Activated CD8-positive, alpha-beta memory T cell treated with anti-CD3 and anti-CD28 coated beads for 24 hours (primary cell): ENCODE data around the gene AGAP2.
"Not testable (repeated sequence)": the region's sequence is repeated elsewhere in the genome, so short reads cannot be mapped to it uniquely, and the experiment has no call there.

ENCODE experiments used
- DNase-seq: peaks from one replicate; pipeline ENCODE4 v3.0.0-alpha.2; 2020

AGAP2 gene

DNA sequence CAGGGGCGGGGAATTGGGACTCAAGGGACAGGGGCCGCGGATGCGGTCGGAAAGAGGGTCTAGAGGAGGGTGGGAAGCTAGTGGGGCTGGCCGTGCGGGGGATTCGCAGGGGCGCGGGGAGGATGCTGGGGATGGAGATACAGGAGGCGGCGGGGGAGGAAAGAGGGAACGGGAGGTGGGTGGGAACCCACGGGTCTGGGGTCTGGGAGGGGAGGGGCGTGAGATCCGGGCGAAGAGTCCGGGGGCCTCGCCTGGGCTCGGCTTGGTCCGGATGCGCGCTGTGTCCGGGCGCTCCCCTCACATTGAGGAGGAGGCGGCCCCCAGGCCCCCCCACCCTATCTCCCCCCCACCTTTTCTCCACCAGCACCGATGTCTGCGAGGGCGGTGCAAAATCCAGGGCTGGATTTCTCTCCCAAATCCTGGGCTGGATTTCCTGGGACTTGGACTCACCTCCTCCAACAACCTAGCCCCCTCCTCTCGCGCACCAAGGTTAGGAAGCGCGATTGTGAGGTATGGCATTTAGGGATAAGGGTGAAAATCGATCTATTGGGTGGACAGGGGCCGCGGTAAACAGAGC is at the start of gene AGAP2:
AGAP2 (minus strand) TSS at position 82 of the 577 bp plus-strand sequence. CDS start 496 bp downstream, outside the sequence.
- DNase-seq: no peak

DNA sequence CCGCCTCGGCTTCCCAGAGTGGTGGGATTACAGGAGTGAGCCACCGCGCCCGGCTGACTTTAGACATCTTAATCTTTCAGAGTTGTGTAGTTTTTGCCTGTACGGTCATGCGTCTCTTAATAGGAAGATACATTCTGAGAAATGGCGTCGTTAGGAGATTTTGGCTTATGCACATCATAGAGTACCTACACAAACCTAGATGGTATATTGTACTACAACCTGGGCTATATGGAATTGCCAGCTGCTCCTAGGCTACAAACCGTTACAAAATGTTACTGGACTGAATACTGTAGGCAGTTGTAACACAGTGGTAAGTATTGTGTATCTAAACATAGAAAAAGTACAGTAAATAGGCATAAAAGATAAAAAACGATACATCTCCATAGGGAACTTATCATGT is 45.3 kb upstream of the AGAP2 start:
- no peak for DNase-seq

DNA sequence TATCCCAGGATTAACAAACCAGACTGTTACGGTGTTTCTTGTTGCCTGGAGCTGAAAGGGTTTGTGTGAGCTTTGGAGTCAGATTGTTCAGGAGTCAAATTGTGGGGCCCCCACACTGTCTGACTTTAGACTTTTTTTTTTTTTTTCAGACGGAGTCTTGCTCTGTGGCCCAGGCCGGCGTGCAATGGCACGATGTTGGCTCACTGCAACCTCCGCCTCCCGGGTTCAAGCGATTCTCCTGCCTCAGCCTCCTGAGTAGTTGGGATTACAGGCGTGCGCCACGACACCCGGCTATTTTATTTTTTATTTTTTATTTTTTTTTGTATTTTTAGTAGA is 44.9 kb upstream of the AGAP2 start:
- DNase-seq: no peak

DNA sequence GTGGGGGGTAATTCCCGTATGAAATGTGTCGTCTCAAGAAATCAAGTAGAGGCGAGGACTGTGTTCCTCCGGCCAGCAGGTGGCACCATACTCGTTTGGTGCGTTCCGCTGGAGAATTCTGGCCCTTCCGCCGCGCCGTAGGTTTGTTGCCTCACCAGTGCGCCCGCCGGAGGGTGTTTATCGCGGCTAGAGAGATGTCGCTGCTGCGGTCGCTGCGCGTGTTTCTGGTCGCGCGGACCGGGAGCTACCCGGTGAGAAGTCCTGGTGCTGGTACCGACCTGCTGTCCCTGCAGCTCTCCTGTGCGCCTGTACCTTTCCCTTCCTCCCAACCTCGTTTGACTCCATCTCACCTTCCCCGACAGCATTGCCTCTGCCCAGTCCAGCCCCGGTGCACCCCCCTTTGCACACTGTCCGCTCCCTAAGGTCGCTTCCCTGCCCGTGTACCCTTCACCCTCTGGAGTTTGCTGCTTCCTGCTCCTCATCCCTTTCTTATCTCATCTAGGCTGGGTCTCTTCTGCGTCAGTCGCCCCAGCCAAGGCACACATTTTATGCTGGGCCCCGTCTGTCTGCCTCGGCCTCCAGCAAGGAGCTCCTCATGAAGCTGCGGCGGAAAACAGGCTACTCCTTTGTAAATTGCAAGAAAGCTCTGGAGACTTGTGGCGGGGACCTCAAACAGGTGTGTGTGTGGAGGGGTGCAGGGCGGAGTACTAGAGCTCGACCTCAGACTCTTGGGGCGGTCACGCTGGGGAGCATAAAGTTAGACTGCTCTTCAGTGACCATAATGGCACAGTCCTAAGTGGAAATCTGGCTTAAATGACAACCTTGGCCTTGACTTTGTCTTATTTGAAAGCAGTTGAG is 44.3 kb upstream of the AGAP2 start, which contains the start of gene TSFM:
TSFM (plus strand) TSS at position 180 of the 858 bp plus-strand sequence; CDS start at position 195, 15 bp downstream.
- DNase-seq: peak; percentile 99

DNA sequence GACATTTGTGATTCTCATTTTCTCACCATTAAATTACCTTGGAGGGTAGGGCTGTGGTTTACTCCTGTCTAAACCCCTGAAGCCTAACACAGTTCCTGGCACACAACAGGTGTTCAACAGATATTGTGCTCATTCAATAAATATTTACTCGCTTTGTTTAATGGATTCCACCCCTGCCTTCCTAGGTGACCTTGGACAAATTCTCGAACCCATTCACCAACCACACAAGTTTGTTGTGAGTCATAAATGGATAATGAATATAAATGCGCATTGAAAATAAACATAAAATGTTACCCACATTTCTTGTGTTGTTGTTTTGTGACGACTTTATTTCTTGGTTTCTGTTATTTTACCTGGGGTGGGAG is 43.7 kb upstream of the AGAP2 start:
- DNase-seq: no peak

DNA sequence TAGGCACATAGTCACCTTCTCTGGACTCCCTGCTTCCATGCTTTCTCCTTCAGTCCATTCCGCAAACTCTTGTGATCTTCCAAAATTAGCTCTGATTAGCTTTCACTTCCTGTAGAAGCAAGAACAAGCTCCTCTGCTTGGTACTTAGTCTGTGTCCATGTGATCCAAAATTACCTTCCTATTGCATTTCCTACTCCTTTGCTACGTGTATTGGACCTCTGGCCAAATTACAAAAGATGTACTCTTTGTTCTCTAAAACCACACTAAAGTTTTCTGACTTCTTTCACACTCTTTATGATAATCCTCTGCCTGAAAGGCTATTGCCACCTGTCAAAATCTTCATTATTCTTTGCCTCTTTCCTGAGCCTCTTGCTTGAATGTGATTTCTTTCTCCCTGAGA is 43.3 kb upstream of the AGAP2 start:
- no peak for DNase-seq

DNA sequence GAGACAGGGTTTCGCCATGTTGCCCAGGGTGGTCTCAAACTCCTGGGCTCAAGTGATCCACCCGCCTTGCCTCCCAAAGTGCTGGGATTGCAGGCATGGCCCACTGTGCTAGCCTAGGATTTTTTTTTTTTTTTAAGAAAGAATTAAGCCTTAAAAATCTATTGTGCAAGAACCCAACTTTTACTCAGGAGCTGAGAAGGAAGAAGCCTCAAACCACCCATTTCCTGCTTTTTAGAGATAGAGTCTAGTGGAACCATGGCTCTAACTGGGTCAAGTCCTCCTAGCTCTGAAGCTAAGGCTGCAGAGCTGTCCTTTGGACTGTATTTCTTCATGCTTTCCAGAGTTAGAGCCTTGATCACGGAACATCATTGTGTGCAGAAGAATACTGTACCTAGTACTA is 42.7 kb upstream of the AGAP2 start:
- DNase-seq: no peak

DNA sequence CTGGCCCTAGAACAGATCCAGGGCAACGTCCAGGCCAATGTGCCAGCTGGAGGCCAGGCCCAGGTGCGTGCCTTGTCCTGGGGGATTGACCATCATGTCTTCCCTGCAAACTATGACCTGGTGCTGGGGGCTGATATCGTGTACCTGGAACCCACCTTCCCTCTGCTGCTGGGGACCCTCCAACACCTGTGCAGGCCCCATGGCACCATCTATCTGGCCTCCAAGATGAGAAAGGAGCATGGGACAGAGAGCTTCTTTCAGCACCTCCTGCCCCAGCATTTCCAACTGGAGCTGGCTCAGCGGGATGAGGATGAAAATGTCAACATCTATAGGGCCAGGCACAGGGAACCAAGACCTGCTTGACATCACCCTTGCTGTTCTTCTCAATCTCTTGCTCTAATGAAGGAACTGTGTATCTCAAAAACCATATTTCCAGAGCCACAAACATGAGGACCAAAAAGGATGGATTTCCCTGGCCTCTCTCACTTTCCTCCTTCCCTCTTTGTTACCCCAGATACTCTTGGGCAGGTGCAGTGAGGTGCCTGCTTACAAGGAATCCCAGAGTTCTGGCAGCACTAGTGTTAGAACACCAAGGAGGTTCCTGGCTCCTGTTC is 41.8 kb upstream of the AGAP2 start:
- DNase-seq: no peak

DNA sequence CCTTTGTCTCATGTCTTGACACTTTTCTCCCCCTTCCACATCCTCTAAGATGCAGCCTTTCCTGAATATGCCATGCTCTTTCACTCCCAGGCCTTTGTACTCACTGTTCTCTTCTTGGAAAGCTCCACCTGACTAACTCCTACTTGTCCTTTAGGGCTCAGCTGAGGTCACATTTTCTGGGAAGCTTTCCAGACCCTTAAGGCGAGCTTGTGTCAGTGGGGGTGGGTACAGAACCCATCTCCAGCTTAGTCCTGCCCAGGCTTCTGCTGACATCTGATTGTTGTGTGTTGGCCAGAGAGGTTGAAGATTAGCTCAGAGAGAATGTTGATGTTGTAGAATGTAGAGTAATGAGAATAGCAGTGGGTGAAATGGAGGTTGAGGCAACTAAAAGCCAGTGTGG is 41.2 kb upstream of the AGAP2 start:
- DNase-seq: no peak

DNA sequence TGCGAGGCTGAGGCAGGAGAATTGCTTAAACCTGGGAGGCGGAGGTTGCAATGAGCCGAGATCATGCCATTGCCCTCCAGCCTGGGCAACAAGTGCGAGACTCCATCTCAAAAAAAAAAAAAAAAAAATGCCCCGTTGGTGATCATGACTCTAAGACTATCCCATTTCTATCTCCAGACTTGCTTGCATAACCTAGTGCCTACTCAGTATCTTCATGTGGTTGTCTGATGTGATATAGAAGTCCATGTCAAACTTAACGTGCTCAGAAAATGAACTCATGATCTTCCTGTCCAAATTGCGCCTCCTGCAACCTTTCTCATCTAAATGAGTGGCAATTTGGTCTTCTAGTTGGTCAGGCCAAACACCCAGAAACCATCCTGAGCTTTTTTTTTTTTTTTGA is 39.4 kb upstream of the AGAP2 start:
- DNase-seq: no peak

DNA sequence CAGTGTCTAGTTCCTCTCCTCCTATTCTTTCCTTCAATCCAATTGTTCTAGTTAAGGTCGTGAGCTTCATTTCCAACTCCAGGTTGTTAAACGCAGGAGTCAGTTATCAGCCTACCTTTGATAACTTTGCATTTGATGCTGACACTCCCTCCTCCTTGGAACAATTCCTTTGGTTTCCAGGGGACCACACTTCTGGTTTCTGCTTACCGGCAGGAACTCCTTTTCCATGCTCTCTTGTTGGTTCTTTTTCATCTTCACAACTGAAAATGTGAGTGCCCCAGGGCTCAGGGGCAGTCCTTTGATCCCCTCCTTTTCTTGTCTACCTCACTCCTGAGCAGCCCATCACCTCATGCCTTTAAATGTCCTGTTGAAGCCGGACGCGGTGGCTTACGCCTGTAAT is 38.8 kb upstream of the AGAP2 start:
- DNase-seq: no peak

DNA sequence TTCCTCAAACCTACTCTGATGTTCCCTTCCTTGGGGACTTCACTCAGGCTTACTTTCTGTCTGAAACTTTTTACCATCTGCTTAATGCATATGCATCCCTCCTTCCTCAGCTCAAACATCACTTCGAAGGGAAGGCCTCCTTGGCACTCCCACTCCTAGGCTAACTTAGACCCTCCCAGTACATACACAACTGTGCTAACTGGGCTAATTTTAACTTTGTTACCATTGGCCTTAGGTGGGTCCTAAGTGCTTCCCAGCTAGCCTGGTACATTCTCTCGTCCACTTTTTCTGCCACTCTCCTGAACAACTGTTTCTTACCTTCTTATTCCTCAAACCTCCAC is 37.7 kb upstream of the AGAP2 start:
- no peak for DNase-seq

DNA sequence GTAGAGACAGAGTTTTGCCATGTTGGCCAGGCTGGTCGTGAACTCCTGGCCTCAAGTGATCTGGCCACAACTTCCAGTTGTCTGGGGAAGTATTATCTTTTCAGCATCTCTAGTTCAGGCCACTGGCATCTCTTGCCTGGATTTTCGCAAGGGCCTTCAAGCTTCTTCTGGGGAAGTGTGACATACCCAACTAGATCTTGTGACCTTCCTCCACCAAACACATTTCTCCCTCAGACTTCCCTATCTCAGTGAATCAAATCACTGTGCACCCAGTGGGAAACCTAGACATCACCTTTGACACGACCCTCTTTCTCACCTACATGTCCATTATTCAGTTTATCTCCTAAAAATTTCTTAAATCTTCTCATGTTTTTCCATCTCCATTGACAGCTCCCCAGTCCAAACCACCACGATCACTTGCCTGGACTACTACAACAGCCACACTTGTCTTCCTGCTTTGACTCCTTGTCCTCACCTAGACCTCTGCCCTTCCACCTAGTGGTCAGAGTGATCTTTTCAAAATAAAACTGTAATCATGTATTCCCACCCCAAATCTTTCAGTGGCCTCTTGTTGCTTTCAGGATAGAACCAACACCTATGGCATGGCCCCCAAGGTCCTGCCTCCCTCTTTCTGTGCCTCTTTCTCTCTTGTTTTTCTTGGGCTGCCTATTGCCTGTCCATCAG is 37.2 kb upstream of the AGAP2 start:
- no peak for DNase-seq

DNA sequence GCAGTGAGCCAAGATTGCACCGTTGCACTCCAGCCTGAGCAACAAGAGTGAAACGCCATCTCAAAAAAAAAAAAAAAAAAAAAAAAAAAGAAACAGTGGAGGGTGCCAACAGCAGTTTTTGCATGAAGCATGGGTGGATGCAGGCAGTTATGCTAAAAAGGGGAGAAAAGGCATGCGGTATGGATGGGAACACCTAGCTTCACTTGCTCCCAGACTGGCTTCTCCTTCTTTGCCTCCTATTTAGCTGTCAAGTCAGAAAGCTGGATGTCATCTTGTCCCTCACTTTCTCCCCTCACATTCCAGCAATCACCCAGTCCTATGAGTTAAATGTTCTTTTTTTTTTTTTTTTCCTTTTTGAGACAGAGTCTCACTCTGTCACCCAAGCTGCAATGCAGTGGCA is 36.5 kb upstream of the AGAP2 start:
- DNase-seq: no peak

DNA sequence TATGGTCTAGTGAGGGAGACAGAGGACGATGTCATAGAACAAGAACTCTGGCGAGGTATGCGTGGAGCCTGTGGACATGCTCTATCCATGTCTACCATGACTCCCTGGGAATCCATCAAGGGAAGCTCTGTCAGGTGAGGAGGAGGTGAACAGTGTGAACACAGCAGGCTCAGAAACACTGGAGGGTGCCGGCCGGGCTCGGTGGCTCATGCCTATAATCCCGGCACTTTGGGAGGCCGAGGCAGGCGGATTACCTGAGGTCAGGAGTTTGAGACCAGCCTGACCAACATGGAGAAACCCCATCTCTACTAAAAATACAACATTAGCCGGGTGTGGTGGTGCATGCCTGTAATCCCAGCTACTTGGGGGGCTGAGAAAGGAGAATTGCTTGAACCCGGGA is 36.1 kb upstream of the AGAP2 start:
- DNase-seq: not testable (repeated sequence)

DNA sequence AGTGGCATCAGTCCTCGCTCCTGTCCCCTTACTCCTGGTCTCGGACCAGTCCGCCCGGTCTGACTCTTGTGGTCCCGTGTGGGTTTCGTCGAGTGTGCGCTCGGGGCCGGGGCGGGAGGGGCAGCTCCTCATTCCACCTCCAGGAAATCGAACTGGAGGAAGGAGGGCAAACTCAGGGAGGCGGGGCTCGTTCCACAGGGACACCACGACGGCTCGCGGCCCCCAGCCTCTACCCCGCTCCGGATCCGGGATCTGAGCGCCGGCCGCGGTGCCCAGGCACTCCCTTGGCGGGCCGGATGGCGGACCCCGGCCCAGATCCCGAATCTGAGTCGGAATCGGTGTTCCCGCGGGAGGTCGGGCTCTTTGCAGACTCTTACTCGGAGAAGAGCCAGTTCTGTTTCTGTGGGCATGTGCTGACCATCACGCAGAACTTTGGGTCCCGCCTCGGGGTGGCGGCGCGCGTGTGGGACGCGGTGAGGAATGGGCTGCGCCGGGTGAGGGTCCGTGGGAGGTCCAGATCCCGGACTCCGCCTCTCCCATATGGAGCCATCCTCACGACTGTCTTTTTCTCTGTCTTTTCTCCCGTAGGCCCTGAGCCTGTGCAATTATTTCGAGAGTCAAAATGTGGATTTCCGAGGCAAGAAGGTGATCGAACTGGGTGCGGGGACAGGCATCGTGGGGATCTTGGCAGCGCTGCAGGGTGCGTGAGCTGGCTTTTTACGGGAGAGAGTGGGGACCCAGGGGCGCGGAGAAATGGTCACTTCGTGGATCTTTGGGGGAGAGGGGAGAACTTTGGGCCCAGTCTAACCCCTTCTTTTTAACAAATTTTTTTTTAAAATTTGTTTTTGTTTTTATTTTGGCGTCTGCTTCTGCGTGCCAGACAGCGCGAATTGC is 34.1 kb upstream of the AGAP2 start, which contains the start of gene EEF1AKMT3:
EEF1AKMT3 (plus strand) TSS at position 186 of the 894 bp plus-strand sequence; CDS start at position 297, 111 bp downstream.
- DNase-seq: no peak

DNA sequence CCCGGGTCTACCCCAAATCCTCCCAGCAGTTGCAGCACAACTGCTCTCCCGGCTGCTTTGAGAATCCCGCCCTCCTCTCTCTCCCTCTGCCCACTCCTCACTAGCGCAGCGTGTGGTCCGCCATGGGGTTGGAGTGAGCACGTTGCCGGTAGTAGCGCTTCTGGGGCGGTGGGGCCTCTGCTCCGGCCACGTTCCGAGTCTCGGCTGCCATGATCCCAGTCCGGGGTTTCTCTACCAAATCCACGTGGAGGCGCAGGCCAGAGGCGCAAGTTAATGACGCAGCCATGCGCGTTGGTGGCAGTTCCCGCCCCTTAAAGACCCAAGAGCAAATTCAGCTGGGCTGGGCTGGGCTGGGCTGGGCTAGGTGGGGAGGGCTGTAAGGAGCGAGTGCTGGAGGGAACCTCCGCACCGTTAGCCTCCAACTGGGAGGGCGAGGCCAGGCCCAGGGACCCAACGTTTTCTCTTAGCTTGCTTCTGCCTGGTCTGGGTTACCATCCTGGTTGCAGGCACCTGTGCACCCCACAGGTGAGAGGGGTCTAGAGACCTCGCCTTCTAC is 33.4 kb upstream of the AGAP2 start, which contains the start of gene METTL1:
METTL1 (minus strand) TSS at position 233 of the 556 bp plus-strand sequence; CDS start at position 211, 22 bp downstream.
- DNase-seq: peak; percentile 98

DNA sequence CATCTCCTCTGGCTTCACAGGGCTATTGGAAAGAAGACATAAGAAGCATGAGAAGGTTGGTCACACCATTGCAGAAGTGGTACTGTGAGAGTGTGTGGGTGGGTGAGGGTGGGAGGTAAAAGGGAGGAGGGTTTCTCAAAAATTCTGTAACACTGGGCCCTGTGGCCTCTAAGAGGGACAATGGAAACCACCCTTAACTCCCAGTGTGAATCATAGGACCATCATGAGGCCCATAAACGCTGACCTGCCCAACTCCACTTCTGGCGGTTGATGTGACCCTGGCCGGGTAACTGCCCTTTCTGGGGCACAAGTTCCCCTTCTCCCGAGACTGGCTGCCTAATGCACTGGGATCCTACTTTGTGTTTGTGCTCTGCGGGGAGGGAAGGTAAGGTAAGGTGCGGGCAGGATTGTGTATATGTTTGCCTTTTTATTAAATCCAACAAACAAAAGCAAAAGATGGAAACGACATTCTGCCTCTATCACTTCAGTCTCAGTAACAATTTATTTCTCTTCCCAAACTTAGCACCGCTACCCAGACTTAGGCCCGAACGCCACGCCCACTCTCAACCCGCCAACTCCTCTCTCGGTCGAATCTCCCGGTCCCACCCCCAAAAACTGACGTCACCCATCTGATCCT is 32.8 kb upstream of the AGAP2 start:
- DNase-seq: no peak

DNA sequence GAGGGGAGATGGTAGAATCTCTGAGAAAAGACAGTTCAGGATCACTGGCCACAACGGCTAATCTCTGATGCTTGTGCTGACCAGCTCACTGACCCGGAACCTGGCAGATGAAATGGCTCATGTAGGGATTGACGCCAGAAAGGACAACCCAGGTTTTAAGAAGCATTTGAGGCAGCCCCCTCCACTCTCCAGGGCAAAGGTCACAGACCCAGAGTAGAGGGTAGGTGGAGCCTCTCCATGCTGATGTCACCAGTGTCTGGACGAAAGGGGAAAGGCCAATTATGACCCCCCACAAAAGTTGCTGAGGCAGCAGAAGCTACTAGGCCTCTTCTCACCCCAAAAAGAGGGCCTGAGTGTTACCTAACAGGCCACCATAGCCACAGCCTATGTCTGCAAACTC is 32.2 kb upstream of the AGAP2 start:
- no peak for DNase-seq

DNA sequence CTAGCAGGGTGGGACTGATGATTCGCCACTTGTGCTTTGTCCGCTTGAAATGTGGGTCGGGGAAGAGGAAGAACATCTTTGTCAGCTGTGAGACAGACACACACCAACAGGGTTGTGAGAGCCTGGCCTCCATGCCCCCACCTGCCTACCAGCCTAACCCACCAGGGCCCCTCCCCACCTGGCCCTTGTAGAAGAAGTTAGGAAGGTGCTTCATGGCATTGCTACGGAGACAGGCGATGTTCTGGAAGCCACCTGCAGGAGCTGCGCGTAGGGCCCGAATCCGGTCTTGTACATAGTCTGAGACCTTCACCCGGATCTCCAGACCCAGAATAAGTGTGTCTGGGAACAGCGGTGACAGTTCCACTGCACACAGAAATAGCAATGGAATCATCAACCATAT is 31.1 kb upstream of the AGAP2 start:
- no peak for DNase-seq

DNA sequence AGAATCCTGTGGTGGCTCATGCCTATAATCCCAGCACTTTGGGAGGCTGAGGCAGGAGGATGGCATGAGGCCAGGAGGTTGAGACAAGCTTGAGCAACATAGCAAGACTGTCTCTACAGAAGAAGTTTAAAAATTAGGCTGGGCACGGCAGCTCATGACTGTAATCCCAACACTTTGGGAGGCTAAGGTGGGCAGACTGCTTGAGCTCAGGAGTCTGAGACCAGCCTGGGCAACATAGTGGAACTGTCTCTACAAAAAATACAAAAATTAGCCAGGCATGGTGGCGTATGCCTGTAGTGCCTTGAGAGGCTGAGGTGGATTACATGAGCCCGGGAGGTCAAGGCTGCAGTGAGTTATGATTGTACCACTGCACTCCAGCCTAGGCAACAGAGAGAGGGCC is 29.3 kb upstream of the AGAP2 start:
- DNase-seq: no peak

DNA sequence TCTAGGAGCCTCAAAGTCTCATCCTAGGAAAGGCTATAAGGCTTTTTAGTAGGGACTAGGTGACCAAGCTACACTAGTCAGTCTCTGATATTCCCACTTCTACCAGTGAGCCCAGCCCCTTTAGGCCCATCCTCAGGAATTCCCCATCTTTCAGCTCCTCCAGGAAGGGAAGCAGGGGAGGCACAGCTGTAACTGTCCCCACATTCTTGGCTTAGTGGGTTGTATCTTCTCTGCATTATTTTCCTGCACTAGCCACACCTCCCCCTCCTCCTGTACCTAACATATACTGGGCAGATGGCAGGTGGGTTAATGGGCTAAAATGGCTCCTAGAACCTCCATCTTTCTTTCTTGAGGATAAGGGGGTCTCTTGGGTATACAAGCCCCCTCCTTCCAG is 28.8 kb upstream of the AGAP2 start:
- no peak for DNase-seq
